WTC11 (cell line): ENCODE measurements around the gene THSD8. TPM values are rescaled to one million over a fixed set of nuclear protein-coding genes. Genes with fewer than 3 reads are reported as not detected.

Source experiments
- ATAC-seq: fragments of 200-7000 bp; cut with Tn5 transposase; 2 replicates; pipeline ENCODE4 v1.10.0; 2021; ENCODE audit warnings: mild to moderate bottlenecking, moderate library complexity
- CTCF ChIA-PET: fragments of 300-600 bp; sonication (Branson Sonifier 250); formaldehyde crosslinking; loops from one replicate; lab custom pipeline; 2021; ENCODE audit warnings: antibody characterized with exemption; lab: Charles Lee
- POLR2A ChIA-PET: fragments of 350-600 bp; sonication (Branson Sonifier 250); formaldehyde crosslinking; loops from one replicate; lab custom pipeline; 2021; ENCODE audit warnings: antibody characterized with exemption; lab: Charles Lee
- DNase-seq: peaks from one replicate; pipeline ENCODE4 v3.0.0; 2021; ENCODE audit warnings: low spot score
- H3K27ac Mint-ChIP-seq: 2 replicates; pipeline ENCODE4 v1.8.0; 2021; ENCODE audit warnings: mixed read lengths
- H3K27me3 Mint-ChIP-seq: 2 replicates; pipeline ENCODE4 v1.8.0; 2021; ENCODE audit warnings: low read depth, mild to moderate bottlenecking, moderate library complexity, mixed read lengths
- H3K36me3 Mint-ChIP-seq: 2 replicates; pipeline ENCODE4 v1.8.0; 2021; ENCODE audit warnings: mixed read lengths
- H3K4me1 Mint-ChIP-seq: 2 replicates; pipeline ENCODE4 v1.8.0; 2022; ENCODE audit warnings: mixed read lengths
- H3K4me3 Mint-ChIP-seq: 2 replicates; pipeline ENCODE4 v1.8.0; 2021; ENCODE audit warnings: mild to moderate bottlenecking, moderate library complexity, mixed read lengths
- H3K9me3 Mint-ChIP-seq: 2 replicates; pipeline ENCODE4 v1.8.0; 2021; ENCODE audit warnings: mixed read lengths
- CREB1 ChIP-seq: sonication (generic); formaldehyde crosslinking; IDR thresholded peaks from 2 replicates; pipeline ENCODE4 v1.8.0; 2023; ENCODE audit warnings: mild to moderate bottlenecking, missing genetic modification reagents
- FOXK1 ChIP-seq: sonication (generic); formaldehyde crosslinking; IDR thresholded peaks from 2 replicates; pipeline ENCODE4 v1.8.0; 2022; ENCODE audit warnings: mild to moderate bottlenecking, moderate library complexity, missing genetic modification reagents
- TEAD1 ChIP-seq: sonication (generic); formaldehyde crosslinking; IDR thresholded peaks from 2 replicates; pipeline ENCODE4 v1.8.0; 2022; ENCODE audit warnings: mild to moderate bottlenecking, missing genetic modification reagents
- ZNF219 ChIP-seq: sonication (generic); formaldehyde crosslinking; IDR thresholded peaks from 2 replicates; pipeline ENCODE4 v1.8.0; 2023; ENCODE audit warnings: missing genetic modification reagents, mild to moderate bottlenecking, borderline replicate concordance
- ZNF317 ChIP-seq: sonication (generic); formaldehyde crosslinking; IDR thresholded peaks from 2 replicates; pipeline ENCODE4 v1.8.1; 2023; ENCODE audit warnings: low read depth, mild to moderate bottlenecking, moderate library complexity, missing genetic modification reagents, borderline replicate concordance
- ZNF671 ChIP-seq: fragments of 250-450 bp; sonication (Bioruptor Pico); IDR thresholded peaks from 2 replicates; pipeline ENCODE4 v1.8.0; 2021; ENCODE audit warnings: mild to moderate bottlenecking
- total RNA-seq: library from RNA; stranded (reverse); gene quantifications from 3 replicates; pipeline ENCODE4 v1.2.3, GENCODE V29; 2021
- TF ChIP-seq, protein P1 (sequence below): sonication (generic); formaldehyde crosslinking; IDR thresholded peaks from 2 replicates; pipeline ENCODE4 v1.8.0; 2022; ENCODE audit warnings: mild to moderate bottlenecking, missing genetic modification reagents
- TF ChIP-seq, protein P2 (sequence below): sonication (generic); formaldehyde crosslinking; IDR thresholded peaks from 2 replicates; pipeline ENCODE4 v1.8.1; 2022; ENCODE audit warnings: missing genetic modification reagents, borderline replicate concordance
- TF ChIP-seq, protein P3 (sequence below): sonication (generic); formaldehyde crosslinking; IDR thresholded peaks from 2 replicates; pipeline ENCODE4 v1.8.1; 2022; ENCODE audit warnings: low read depth, mild to moderate bottlenecking, moderate library complexity, missing genetic modification reagents, borderline replicate concordance
- TF ChIP-seq, protein P4 (sequence below): fragments of 250-450 bp; sonication (Bioruptor Pico); IDR thresholded peaks from 2 replicates; pipeline ENCODE4 v1.9.0; 2021; ENCODE audit warnings: mild to moderate bottlenecking
- TF ChIP-seq, protein P5 (sequence below): sonication (generic); formaldehyde crosslinking; IDR thresholded peaks from 2 replicates; pipeline ENCODE4 v1.8.0; 2023; ENCODE audit warnings: mild to moderate bottlenecking, missing genetic modification reagents
- TF ChIP-seq, protein P6 (sequence below): fragments of 250-450 bp; sonication (Bioruptor Pico); IDR thresholded peaks from 2 replicates; pipeline ENCODE4 v1.9.0; 2021; ENCODE audit warnings: moderate library complexity, mild to moderate bottlenecking, inconsistent platforms, borderline replicate concordance
- TF ChIP-seq, protein P7 (sequence below): sonication (generic); formaldehyde crosslinking; IDR thresholded peaks from 2 replicates; pipeline ENCODE4 v1.8.0; 2022; ENCODE audit warnings: mild to moderate bottlenecking, missing genetic modification reagents

THSD8 gene
- total RNA-seq, 1 experiment from 2014 or later = 30.1 TPM

DNA sequence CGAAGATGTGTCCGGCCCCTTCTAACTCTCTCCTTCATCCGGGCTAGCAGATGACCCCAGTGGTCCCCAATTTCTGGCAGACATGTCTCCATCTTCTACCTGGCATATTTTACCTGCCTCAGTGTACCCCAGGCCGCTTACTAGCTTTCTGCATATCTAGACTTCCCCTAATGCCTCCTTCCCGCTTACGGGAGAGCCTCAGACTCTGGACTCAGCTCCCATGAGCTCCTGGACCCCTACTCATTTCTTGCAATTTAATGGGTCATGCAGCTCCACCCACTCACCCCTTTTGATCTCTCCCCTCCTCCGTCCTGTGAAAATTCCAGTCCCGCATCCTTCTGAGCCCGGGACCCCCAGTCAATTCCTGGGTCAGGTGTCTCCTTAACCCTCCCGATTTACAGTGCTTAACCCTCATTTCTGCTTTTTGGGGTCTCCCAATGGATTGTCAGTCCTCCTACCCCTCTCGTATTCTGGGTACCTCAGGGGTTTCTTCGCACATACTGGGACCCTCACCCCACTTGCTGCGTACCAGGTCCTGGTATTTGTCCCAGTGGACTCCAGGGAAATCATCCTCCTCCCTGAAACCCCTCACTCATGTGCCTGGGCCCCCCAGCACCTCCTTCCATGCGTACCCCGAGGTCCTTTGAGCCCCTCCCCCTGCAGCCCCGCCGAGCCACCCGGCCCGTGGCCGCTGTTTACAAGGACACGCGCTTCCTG lies 11.1 kb upstream of the THSD8 start:
- ChIA-PET POLR2A (interaction anchor here (1.8 to 3.1 kb wide), 4 partner anchors 8 to 16 kb away, joined by 6 to 29 read pairs (median 12); partner anchors contain the start of genes HOOK2, PRDX2 and THSD8), CTCF (interaction anchor here (1.1 to 14.0 kb wide), 8 partner anchors 10 to 95 kb away, joined by 3 to 341 read pairs (median 14); partner anchors contain the start of genes HOOK2, PRDX2 and THSD8)
- H3K9me3 Mint-ChIP-seq = no peaks in the 10 kb centered on the region
- ATAC-seq (no peak), DNase-seq (no peak)
- H3K27me3 Mint-ChIP-seq = peaks cover 32% of the 10 kb centered on the region
- TF ChIP-seq ZNF317 (CRISPR knock-in tag) (no peak), ZNF219 (CRISPR knock-in tag) (peak; percentile 11; the same call in 1 of the 2 replicates)
- H3K4me1 Mint-ChIP-seq = peaks cover 32% of the 10 kb centered on the region
- H3K36me3 Mint-ChIP-seq = no peaks in the 10 kb centered on the region
- peak overlapping the region; percentile 84 for H3K4me3 Mint-ChIP-seq
- H3K27ac Mint-ChIP-seq = peak overlapping the region; percentile 2; the same call in 1 of the 2 replicates

DNA sequence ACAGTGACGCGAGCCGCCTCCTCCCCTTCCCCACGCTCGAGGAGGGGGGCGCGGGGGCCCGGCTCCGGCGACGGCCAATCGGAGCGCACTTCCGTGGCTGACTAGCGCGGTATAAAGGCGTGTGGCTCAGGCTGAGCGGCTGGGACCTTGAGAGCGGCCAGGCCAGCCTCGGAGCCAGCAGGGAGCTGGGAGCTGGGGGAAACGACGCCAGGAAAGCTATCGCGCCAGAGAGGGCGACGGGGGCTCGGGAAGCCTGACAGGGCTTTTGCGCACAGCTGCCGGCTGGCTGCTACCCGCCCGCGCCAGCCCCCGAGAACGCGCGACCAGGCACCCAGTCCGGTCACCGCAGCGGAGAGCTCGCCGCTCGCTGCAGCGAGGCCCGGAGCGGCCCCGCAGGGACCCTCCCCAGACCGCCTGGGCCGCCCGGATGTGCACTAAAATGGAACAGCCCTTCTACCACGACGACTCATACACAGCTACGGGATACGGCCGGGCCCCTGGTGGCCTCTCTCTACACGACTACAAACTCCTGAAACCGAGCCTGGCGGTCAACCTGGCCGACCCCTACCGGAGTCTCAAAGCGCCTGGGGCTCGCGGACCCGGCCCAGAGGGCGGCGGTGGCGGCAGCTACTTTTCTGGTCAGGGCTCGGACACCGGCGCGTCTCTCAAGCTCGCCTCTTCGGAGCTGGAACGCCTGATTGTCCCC lies 10.4 kb upstream of the THSD8 start, which contains the start of gene JUNB:
JUNB (plus strand) TSS at position 142 of the 706 bp plus-strand sequence; CDS start at position 428, 286 bp downstream.
- peak; percentile 81 for DNase-seq
- H3K9me3 Mint-ChIP-seq = no peaks in the 10 kb centered on the region
- TF ChIP-seq, protein P1, sequence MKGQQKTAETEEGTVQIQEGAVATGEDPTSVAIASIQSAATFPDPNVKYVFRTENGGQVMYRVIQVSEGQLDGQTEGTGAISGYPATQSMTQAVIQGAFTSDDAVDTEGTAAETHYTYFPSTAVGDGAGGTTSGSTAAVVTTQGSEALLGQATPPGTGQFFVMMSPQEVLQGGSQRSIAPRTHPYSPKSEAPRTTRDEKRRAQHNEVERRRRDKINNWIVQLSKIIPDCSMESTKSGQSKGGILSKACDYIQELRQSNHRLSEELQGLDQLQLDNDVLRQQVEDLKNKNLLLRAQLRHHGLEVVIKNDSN (CRISPR knock-in tag) = no peak
- TF ChIP-seq, protein P2, sequence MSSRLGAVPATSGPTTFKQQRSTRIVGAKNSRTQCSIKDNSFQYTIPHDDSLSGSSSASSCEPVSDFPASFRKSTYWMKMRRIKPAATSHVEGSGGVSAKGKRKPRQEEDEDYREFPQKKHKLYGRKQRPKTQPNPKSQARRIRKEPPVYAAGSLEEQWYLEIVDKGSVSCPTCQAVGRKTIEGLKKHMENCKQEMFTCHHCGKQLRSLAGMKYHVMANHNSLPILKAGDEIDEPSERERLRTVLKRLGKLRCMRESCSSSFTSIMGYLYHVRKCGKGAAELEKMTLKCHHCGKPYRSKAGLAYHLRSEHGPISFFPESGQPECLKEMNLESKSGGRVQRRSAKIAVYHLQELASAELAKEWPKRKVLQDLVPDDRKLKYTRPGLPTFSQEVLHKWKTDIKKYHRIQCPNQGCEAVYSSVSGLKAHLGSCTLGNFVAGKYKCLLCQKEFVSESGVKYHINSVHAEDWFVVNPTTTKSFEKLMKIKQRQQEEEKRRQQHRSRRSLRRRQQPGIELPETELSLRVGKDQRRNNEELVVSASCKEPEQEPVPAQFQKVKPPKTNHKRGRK (CRISPR knock-in tag) = no peak
- TF ChIP-seq, protein P3, sequence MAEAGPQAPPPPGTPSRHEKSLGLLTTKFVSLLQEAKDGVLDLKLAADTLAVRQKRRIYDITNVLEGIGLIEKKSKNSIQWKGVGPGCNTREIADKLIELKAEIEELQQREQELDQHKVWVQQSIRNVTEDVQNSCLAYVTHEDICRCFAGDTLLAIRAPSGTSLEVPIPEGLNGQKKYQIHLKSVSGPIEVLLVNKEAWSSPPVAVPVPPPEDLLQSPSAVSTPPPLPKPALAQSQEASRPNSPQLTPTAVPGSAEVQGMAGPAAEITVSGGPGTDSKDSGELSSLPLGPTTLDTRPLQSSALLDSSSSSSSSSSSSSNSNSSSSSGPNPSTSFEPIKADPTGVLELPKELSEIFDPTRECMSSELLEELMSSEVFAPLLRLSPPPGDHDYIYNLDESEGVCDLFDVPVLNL (CRISPR knock-in tag) = 0 out of 2 replicates have a peak, but pooled peaks have one; percentile 56
- TF ChIP-seq ZNF671 (no peak), TEAD1 (CRISPR knock-in tag) (0 out of 2 replicates have a peak, but pooled peaks have one; percentile 56), CREB1 (CRISPR knock-in tag) (no peak), FOXK1 (peak; percentile 95; the same call in 1 of the 2 replicates)
- TF ChIP-seq, protein P4, sequence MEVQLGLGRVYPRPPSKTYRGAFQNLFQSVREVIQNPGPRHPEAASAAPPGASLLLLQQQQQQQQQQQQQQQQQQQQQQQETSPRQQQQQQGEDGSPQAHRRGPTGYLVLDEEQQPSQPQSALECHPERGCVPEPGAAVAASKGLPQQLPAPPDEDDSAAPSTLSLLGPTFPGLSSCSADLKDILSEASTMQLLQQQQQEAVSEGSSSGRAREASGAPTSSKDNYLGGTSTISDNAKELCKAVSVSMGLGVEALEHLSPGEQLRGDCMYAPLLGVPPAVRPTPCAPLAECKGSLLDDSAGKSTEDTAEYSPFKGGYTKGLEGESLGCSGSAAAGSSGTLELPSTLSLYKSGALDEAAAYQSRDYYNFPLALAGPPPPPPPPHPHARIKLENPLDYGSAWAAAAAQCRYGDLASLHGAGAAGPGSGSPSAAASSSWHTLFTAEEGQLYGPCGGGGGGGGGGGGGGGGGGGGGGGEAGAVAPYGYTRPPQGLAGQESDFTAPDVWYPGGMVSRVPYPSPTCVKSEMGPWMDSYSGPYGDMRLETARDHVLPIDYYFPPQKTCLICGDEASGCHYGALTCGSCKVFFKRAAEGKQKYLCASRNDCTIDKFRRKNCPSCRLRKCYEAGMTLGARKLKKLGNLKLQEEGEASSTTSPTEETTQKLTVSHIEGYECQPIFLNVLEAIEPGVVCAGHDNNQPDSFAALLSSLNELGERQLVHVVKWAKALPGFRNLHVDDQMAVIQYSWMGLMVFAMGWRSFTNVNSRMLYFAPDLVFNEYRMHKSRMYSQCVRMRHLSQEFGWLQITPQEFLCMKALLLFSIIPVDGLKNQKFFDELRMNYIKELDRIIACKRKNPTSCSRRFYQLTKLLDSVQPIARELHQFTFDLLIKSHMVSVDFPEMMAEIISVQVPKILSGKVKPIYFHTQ (CRISPR knock-in tag) = no peak
- TF ChIP-seq, protein P5, sequence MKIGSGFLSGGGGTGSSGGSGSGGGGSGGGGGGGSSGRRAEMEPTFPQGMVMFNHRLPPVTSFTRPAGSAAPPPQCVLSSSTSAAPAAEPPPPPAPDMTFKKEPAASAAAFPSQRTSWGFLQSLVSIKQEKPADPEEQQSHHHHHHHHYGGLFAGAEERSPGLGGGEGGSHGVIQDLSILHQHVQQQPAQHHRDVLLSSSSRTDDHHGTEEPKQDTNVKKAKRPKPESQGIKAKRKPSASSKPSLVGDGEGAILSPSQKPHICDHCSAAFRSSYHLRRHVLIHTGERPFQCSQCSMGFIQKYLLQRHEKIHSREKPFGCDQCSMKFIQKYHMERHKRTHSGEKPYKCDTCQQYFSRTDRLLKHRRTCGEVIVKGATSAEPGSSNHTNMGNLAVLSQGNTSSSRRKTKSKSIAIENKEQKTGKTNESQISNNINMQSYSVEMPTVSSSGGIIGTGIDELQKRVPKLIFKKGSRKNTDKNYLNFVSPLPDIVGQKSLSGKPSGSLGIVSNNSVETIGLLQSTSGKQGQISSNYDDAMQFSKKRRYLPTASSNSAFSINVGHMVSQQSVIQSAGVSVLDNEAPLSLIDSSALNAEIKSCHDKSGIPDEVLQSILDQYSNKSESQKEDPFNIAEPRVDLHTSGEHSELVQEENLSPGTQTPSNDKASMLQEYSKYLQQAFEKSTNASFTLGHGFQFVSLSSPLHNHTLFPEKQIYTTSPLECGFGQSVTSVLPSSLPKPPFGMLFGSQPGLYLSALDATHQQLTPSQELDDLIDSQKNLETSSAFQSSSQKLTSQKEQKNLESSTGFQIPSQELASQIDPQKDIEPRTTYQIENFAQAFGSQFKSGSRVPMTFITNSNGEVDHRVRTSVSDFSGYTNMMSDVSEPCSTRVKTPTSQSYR = 0 out of 2 replicates have a peak, but pooled peaks have one; percentile 27
- TF ChIP-seq, protein P6, sequence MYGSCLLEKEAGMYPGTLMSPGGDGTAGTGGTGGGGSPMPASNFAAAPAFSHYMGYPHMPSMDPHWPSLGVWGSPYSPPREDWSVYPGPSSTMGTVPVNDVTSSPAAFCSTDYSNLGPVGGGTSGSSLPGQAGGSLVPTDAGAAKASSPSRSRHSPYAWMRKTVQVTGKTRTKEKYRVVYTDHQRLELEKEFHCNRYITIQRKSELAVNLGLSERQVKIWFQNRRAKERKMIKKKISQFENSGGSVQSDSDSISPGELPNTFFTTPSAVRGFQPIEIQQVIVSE = peak; percentile 80; the same call in 1 of the 2 replicates
- TF ChIP-seq, protein P7, sequence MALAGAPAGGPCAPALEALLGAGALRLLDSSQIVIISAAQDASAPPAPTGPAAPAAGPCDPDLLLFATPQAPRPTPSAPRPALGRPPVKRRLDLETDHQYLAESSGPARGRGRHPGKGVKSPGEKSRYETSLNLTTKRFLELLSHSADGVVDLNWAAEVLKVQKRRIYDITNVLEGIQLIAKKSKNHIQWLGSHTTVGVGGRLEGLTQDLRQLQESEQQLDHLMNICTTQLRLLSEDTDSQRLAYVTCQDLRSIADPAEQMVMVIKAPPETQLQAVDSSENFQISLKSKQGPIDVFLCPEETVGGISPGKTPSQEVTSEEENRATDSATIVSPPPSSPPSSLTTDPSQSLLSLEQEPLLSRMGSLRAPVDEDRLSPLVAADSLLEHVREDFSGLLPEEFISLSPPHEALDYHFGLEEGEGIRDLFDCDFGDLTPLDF (CRISPR knock-in tag) = peak; percentile 40; the same call in 1 of the 2 replicates

More for the DNA sequence above, 10.4 kb upstream of the THSD8 start, which contains the start of gene JUNB:
- ATAC-seq = peak; percentile 17
- Mint-ChIP-seq H3K27me3 (peaks cover 32% of the 10 kb centered on the region), H3K4me1 (peaks cover 39% of the 10 kb centered on the region), H3K36me3 (no peaks in the 10 kb centered on the region), H3K27ac (peak within 1 kb of the TSS; percentile 79), H3K4me3 (peak within 1 kb of the TSS; percentile 84)
- POLR2A ChIA-PET = interaction anchor here (0.6 to 3.1 kb wide), 10 partner anchors 8 to 174 kb away, joined by 3 to 29 read pairs (median 4); partner anchors contain the start of genes DNASE2, HOOK2, PRDX2 and RNASEH2A
- CTCF ChIA-PET = interaction anchor here (0.9 to 14.0 kb wide), 10 partner anchors 10 to 119 kb away, joined by 3 to 341 read pairs (median 8); partner anchors contain the start of genes HOOK2, PRDX2 and THSD8
